Cardiac septum (tissue), 1 donor: Measurements from ENCODE around the gene ZCCHC14. TPM values are rescaled to one million over a fixed set of nuclear protein-coding genes. Genes with fewer than 3 reads are reported as not detected.

Experiments
- DNase-seq: peaks from one replicate; pipeline ENCODE4 v3.0.0-alpha.2; 2020; ENCODE audit warnings: low spot score
- intact Hi-C: fragments of 100-400 bp; cut with DNase I; formaldehyde crosslinking; loops from one replicate; pipeline ENCODE4 v1.14.0; 2022
- total RNA-seq: library from RNA; stranded (reverse); fragmentation: NEBNext Ultra II Directional; extraction: Animal tissue kit (Norgen Biotek cat#: 25700); gene quantifications from one replicate; pipeline ENCODE4 v1.2.1, GENCODE V29; 2021
- donor health status: DM: no; HTN: no; CAD: no.

Gene ZCCHC14
- total RNA-seq, 1 donor from 2014 or later = 20.5 TPM

DNA sequence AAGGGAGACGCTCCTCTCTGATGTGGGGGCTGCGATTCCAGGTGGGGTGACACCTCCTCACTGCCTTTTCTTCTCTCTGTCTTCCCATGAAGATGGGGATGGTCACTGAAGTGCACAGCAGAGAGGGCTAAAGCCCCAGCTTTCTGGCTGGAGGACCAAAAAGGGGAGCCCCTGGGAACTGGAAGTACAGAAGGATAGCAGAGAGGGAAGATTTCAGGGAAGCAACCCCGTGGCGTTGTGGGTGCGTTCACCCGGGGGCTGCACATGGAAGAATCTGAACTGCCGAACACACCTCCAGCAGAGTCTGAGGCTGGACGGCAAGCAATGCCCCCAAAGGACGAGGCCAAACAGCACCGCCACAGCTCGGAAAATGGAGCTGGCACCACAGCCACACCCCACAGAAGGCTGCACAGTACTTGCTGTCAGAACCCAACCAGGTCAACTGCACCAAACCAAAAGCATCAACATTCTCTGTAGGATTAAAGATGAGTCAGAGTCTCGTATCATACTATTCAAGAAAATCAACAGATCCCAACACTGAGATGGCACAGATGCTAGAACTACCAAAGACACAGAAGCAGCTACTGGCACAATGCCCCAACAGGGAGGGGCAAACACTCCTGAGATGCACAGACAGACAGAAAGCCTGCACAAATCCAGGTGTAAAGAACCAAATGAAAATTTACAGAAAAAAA, 50.8 kb downstream of the ZCCHC14 start:
- no peak for DNase-seq
- intact Hi-C loops = no loop called here

DNA sequence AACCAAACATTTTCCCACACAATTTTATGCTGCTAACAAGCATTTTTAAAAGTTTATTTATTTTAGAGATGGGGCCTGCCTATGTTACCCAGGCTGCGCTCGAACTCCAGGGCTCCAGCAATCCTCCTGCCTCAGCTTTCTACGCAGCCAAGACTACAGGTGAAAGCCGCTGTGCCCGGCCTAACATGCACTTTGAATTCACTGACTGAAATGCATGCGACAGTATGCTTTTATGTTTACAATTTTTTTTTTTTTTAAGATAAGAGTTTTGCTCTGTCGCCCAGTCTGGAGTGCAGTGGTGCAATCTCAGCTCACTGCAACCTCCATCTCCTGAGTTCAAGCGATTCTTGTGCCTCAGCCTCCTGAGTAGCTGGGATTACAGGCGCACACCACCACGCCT, 52.9 kb downstream of the ZCCHC14 start:
- DNase-seq = no peak
- intact Hi-C loops = no loop called here

DNA sequence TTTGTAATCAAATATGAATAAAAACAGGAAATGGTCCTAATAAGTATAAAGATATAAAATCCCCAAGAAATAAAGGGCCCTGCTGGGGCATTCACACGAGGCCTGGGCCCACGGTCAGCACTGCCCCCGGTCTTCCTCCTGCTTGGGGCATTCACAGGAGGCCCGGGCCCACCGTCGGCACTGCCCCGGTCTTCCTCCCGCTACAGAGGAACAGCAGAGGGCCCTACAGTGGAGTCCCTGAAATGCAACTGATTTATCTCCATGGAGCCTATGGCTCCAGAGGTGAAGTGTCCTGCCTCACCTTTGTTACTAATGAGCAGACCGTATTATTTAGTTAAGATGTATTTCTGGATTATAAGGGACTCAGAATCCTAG, 54.2 kb downstream of the ZCCHC14 start:
- no peak for DNase-seq
- intact Hi-C loops = no loop called here

DNA sequence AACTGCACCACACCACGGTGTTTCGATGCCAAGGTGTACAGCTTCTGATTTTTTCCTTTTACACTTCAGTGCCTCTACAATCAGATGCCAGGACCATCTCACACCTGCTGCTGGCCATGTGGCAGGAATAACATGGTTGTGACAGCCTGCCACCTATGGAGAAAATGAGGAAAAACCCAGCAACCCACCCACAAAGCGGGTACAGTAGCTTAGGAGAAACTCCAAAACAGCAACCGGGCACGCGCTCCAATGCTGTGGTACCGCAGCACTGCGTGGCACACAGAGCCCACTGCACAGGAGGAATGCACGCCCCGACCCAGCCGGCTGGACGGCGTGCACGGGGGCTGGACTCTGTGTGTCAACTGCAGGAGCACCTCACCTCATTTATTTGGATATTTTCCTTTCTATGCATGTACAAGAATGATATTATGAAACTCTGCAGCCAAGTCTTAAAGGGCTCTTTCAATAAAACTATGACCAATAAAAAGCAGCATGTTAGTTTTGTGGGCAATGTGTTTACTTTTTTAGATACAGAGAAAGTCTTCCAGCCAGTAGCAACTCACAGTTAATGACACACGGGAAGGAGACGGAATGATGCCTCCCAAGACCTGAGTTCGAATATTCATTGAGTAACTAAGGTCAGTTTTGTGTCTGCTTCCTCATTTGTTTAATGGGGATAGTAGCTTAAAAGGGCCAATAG, 54.8 kb downstream of the ZCCHC14 start:
- DNase-seq = no peak
- intact Hi-C loops = no loop called here

DNA sequence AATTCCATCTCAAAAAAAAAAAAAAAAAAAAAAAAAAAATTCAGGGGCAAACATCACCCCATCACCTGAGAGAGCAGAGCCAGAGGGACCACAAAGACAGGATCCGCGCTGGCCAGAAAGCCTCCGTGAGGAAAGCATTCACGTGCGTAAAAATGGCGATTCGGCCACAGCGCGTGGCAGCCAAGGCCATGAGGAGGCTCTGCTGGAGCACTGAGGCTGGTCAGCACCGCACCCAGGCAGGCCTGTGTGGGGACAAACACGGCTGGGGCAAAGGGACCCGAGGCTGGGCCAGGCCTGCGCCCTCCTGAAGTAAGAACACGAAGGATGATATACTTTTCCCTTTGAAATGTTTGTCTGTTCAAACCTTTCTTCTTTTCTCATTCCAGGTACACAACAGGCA, 55.5 kb downstream of the ZCCHC14 start:
- intact Hi-C loops = no loop called here
- no peak for DNase-seq

DNA sequence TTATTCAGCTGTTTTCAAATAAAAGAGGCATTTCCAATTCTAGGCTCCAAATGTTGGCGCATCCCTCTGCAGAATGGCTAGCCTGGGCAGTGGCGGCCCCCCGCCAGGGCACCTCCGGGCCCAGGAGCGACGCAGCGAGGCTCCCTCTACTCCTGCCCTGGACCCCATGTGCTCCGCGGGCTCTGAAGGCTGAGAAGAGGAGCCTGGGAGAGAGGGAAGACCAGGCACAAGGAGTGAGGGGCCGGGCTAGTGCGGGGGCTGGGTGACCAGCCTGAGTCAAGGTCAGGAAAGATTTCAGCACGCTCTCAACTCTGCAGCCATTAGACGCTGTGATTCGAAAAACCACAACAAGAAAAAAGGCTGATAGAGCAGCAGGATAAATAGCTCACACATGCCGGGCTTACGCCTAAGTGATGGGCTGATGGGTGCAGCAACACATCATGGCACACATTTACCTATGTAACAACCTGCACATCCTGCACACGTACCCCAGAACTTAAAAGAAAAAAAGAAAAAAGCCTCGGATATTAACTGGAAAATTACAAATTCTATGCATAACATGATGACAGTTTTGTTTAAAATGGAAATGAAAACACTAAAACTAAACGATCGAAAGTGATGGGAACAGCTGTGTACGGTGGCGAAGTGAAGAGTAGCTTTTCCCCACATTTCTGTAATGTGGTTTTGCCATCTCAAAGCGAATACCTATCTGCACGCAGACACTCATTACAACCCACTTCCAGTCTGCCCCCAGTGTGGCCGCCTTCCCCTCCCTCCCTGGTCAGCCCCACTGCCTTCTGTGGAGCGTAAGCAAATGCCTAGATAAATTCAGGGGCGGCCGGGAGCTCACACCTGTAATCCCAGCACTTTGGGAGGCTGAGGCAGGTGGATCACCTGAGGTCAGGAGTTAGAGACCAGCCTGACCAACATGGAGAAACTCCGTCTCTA, 56.3 kb downstream of the ZCCHC14 start:
- intact Hi-C loops = no loop called here

DNA sequence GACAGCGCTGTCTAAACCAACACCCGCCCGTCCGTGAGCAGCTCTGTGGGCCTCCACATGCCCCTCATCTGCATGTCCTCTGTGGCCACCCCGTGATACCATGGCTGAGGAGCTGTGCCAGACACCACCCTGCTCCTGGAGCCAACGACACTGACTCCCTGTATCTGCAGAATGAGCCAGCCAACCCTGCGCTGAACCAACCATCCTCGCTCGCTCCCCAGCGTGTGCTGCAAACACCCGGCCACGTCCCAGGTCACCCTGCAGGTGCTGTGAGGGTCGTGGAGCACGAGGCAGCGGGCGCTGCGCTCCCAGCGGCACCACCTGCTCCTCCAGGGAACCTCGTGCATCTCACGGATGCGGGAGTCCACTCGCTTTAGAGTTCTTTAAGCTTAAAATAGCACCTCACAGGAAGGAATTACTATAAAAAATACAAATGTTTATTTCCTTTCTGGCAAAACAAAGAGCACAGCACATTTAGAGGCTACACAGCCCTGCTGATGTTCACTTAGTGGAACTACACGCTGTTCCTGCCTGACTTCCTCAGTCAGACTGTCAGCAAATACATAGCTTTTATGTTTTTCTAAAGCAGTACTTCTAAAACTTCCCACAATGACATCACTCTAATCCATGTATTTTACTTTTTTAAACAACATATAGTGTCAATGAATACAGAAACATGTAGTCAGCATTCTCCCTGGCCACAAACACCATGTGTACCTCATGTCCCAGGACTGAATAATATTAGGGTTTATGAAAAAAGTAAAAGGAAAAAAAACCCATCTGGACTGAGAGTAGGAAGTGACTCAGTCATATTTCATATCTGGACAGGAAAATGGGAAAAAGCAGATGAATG, 57.2 kb downstream of the ZCCHC14 start:
- DNase-seq = no peak
- intact Hi-C loops = no loop called here

More for the DNA sequence above, 56.3 kb downstream of the ZCCHC14 start:
- no peak for DNase-seq

DNA sequence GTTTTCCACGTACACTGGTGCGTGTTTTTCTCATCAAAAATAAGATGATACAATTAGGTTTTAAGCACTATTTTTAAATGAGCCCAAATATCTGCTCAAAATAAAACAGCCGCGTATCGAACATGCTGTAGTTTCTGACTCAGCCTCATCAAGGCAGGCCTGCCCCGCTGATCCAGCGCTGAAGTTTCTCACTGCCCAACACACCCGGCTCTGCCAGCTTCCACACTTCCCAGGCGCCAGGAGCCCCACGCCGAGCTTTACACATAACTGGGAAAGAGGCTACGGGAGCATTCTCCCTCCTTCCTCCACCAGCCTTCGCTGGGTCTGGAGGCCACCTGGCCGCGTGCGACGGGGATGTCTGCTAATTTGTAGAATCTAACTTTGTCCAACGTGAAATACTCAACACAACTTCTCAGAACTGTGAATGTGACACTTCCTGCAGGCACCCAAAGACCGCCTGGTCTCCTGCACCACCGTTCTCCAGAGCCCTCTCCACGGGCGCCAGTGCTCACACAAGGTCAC, 58.6 kb downstream of the ZCCHC14 start:
- intact Hi-C loops = no loop called here
- no peak for DNase-seq

DNA sequence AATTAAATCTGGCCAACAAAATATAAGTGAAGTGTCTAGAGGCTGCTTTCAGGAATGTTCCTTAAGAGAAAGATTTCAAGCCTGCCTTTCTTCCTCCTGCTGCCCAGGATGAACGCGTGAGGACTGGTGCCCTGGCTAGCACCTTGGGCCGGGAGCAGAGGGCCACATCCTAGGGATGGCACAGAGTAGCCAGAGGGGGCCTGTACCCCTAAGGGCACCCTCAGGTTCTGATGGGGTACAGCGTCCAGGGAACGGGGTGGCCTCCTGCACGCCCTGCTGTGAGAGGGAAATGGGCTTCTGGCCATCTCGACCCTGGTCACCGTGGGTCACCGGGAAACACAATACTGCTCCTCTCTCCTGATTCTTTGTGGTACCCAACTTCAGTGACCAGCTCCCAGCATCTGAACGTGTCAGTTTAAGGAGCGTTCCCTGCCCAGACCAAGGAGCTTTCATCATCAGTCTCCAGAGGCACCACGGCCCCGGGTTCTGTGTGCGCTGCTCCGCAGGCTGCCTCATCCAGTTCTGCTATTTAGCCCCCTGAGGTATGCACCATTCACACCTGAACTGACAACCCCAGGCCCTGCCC, 60.4 kb downstream of the ZCCHC14 start:
- no peak for DNase-seq
- intact Hi-C loops = no loop called here

DNA sequence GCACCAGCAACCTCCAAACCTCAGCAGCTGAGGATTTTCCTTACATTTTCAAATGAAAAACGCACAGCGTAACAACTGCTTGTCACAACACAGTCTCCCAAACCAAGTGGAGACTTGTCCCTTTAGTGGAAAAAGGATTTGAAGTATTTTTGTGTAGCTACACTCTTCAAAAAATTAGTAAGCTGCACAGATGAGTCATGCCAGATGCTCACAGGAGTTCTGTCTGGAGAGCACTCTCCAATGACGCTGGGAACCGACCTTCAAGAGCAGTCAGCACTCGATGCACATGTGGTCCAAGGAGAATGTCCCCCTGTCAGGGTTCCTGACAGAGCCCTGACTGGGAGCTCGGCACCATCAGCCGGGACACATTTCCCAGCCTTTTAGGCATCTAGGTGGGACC, 60.9 kb downstream of the ZCCHC14 start:
- DNase-seq = no peak
- intact Hi-C loops = no loop called here

DNA sequence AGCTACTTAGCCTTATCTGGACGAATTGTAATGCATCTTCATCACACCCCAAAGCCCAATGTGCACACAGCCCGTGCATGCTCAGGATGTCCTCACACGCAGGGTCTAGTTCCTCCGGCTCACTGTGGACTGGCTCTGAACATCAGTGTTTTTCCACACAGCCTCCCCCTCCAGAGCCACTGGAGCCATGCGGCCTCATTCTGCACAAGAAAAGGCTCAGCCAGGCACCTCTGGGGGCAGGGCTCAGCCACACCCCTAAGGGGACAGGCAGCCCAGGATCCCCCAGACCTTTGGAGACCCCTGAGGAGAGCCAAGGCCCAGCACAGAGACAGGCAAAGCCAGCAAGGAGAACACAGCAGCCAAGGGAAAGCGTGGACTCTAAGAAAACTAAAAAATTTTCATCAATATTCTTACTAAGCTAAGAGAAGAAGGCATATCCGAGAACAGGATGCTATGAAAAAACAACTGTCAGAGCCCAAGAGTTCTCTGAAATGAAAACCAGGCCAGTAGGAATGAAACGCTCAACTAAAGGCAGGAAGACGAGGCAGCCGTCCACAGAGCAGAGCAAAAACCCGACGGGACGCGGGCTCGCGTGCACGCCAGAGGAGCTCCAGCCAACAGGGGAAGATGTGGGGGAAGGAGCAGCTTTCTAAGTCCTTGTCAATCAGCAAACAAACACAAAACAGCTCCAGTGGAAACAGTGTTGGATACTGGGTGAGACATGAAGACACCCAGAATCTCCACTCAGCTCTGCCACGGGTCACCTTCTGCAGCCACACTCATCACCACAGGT, 66.2 kb downstream of the ZCCHC14 start:
- peak; percentile 66 for DNase-seq
- intact Hi-C loops = no loop called here

DNA sequence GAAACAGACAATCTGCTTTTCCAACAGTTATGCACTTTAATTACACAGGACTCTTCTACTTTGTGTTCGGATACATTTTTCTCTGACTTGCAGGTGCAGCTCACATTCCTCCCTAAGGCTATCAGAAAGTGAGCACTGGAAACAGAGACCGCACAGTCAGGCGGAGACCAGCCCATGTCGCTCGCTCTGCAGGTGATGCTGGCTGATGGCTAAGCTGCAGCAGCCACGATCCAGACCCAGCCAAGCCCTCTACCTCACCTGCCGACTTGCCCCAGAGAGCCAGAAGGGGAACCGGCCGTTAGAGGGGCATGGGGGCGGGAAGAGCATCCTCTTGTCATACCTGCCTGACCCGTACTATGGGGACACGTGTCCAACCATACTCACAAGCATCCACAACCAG, 66.9 kb downstream of the ZCCHC14 start:
- intact Hi-C loops = no loop called here
- DNase-seq = peak; percentile 31

DNA sequence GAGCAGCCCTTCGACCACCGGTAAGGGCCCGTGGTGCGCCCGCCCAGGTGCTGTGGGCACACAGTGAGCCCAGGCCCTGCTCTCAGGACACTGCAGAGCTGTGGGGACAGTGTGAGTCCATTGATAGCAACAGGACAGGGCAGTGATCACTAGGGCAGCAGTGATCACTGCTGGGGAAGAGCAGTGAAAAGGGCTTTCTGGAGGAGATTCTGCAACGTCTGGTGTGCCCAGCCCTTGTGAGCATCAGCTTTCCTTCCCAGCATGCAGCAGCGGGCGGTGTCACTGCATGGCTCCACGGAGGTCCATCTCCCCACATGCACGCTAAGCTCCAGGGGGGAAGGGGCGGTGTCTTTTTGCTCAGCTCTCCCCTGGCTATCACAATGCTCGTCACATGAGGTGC, 68.6 kb downstream of the ZCCHC14 start:
- intact Hi-C loops = no loop called here
- DNase-seq = no peak

DNA sequence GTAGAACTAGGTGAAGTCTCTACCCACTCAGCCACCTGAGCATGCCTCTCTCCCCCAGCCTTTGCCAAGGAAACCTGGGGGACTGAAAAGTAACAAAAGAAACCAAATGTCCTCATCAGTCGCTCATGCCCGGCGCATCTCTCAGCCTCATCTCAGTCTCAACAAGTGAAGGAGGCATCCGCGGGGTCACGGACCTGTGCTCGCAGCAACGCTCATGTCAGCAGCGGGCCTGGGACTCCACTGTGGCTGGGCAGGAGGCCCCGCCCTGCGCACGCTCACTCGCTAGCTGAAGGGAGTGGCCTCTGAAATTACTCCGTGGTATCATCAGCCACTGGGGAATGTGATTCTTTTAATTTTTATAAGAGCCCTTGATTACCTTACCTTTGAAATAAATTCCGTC, 69.4 kb downstream of the ZCCHC14 start:
- intact Hi-C loops = no loop called here
- DNase-seq = peak; percentile 33

DNA sequence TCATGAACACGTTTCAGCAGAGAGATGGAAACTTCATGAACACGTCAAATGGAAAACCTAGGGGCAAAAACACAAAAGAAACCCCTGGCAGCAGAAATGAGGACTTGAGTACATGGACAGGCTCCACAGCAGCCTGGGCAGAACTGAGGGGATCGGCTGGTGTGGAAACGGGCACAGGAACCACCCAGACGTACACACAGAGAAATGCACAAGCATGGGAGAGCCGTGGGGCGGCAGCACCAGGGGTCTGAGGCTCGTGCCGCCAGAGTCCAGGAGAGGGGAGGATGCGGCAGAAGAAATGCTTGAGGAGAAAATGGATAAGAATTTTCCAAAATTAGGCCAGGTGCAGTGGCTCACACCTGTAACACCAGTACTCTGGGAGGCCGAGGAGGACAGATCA, 70.7 kb downstream of the ZCCHC14 start:
- peak; percentile 38 for DNase-seq
- intact Hi-C loops = no loop called here

DNA sequence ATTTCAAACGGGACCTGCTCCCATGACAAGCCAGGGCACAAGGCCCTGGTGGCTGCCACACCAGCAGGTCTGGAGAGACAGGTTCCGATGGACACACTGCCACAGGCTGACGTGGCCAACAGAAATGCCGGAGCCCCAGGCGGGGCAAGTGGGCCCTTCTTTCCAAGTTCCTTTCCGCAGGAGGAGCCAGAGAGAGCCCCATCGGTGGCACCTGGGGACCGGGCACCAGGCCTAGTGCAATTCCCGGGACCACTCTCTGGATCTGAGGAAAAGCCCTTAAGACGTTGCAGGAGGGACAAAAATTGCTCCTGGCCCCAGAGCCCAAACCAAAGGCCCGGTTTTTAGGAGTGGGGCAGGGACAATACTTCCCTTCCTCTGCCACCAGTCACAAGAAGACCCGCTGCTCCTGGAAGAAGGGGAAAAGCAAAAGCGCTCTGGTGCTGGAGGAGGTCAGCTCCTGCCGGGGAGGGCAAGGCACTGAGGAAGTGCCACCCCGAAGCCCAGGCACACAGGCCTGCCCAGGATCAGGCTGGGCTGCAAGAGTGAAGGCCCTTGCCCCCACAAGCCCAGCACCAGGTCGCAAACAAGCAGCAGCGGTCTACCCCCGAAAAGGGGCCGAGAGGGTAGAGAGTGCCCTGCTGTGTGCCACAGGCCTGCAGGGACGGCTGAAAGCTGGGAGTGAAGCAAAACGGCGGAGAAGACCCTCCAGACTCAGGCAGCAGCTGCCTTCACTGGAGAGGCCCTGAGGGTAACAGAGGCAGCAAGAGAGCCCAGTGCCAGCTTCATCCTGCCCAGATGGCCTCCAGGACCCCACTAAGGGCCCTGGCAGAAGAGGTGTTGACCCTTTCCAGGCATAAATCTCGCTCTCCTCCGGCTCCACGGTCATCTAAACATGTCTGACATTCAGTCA, 71.6 kb downstream of the ZCCHC14 start:
- peak; percentile 50 for DNase-seq
- intact Hi-C loops = no loop called here
